Spleen (tissue), 7 donors: Measurements from ENCODE around the gene TRIO.

Experiments used
- POLR2A ChIP-seq, 3 donors: fragments of 450-650 bp; IDR thresholded peaks; one replicate each; pipeline ENCODE4 v1.5.1; 2017; ENCODE audit warnings: antibody characterized with exemption in 3 of 3, mild to moderate bottlenecking in 1 of 3
- TF ChIP-seq, protein P1 (sequence below), 11 experiments: fragments of 200-600 bp in 7 of 11; fragments of 450-650 bp in 4 of 11; sonication (generic) in 4 of 11; IDR thresholded peaks in 8 of 11; conservative IDR thresholded peaks in 3 of 11; 1 replicate in 7 of 11; 2 replicates in 4 of 11; pipeline versions ENCODE4 v1.4.0 to v1.8.0; 2016 to 2021; ENCODE audit warnings: antibody characterized with exemption in 11 of 11, inconsistent platforms in 4 of 11, mild to moderate bottlenecking in 1 of 11
- donor health status: DM: no; HTN: no; CAD: no; lungs with moderate emphysema.
- donor health status: DM: no; HTN: no; CAD: no.
- donor health status: DM: no; HTN: no; CAD: no.

DNA sequence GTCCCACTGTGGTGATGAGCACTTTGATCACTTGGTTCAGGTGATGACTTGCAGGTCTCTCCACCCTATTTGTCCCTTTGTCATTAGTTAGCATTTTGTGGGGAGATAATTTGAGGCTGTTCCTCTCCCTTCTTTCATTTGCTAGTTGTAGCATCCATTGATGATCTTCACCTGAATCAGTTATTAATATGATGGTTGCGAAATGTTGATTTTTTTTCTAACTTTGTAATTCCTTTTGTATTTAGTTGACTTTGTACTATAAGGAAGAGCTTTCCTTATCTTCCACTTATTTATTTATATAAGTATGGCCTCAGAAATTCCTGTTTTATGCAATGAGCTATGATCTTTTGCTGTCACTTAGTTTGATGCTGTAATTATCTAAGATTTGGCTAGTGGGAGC is 12.6 kb downstream of the TRIO start:
- TF ChIP-seq, protein P1, sequence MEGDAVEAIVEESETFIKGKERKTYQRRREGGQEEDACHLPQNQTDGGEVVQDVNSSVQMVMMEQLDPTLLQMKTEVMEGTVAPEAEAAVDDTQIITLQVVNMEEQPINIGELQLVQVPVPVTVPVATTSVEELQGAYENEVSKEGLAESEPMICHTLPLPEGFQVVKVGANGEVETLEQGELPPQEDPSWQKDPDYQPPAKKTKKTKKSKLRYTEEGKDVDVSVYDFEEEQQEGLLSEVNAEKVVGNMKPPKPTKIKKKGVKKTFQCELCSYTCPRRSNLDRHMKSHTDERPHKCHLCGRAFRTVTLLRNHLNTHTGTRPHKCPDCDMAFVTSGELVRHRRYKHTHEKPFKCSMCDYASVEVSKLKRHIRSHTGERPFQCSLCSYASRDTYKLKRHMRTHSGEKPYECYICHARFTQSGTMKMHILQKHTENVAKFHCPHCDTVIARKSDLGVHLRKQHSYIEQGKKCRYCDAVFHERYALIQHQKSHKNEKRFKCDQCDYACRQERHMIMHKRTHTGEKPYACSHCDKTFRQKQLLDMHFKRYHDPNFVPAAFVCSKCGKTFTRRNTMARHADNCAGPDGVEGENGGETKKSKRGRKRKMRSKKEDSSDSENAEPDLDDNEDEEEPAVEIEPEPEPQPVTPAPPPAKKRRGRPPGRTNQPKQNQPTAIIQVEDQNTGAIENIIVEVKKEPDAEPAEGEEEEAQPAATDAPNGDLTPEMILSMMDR (IDR thresholded peaks at IDR 0.05 in 8 of 11, conservative IDR thresholded peaks at IDR 0.05 in 3 of 11) = no peak
- no peak for TF ChIP-seq POLR2A (IDR thresholded peaks at IDR 0.05)
